HG03442 (cell line): ENCODE measurements around the gene UPK3A.
"Not testable (repeated sequence)": the region's sequence is repeated elsewhere in the genome, so short reads cannot be mapped to it uniquely, and the experiment has no call there.

Experiments
- ATAC-seq: cut with Tn5 transposase; IDR thresholded peaks from one replicate; pipeline ENCODE4 v1.9.1; 2021; ENCODE audit warnings: mild to moderate bottlenecking, moderate library complexity; ENCODE audit not compliant: unreplicated experiment

The UPK3A gene

GRCh38 chr22:45278125-45278524 lies 6.6 kb upstream of the UPK3A start:
- ATAC-seq = no peak

GRCh38 chr22:45280587-45280980 lies 4.2 kb upstream of the UPK3A start:
- ATAC-seq = no peak

- no peak for ATAC-seq
Measured at GRCh38 chr22:45281010-45281409, 3.7 kb upstream of the UPK3A start.

- ATAC-seq = no peak
Measured at GRCh38 chr22:45285263-45286058, 712 bp downstream of the UPK3A start.

- no peak for ATAC-seq
Measured at GRCh38 chr22:45286854-45287551, 2.3 kb downstream of the UPK3A start.

GRCh38 chr22:45290410-45290936 lies 5.7 kb downstream of the UPK3A start:
- no peak for ATAC-seq

GRCh38 chr22:45291061-45291930 lies 6.5 kb downstream of the UPK3A start:
- no peak for ATAC-seq

GRCh38 chr22:45291931-45292290 lies 7.2 kb downstream of the UPK3A start:
- ATAC-seq = no peak

- ATAC-seq = no peak
Measured at GRCh38 chr22:45292731-45293442, 8.1 kb downstream of the UPK3A start.

- no peak for ATAC-seq
Measured at GRCh38 chr22:45294030-45294429, 9.3 kb downstream of the UPK3A start.

- not testable (repeated sequence) for ATAC-seq
Measured at GRCh38 chr22:45295004-45295403, 10.3 kb downstream of the UPK3A start.

- no peak for ATAC-seq
Measured at GRCh38 chr22:45295492-45295891, 10.7 kb downstream of the UPK3A start.

- ATAC-seq = no peak
Measured at GRCh38 chr22:45296628-45297297, 12.0 kb downstream of the UPK3A start.

GRCh38 chr22:45298934-45299505 lies 14.3 kb downstream of the UPK3A start:
- no peak for ATAC-seq

- ATAC-seq = no peak
Measured at GRCh38 chr22:45302751-45303150, 18.0 kb downstream of the UPK3A start.

GRCh38 chr22:45303181-45303580 lies 18.4 kb downstream of the UPK3A start:
- ATAC-seq = no peak

GRCh38 chr22:45304971-45305370 lies 20.2 kb downstream of the UPK3A start:
- ATAC-seq = no peak

- no peak for ATAC-seq
Measured at GRCh38 chr22:45305456-45306075, 20.8 kb downstream of the UPK3A start.

GRCh38 chr22:45306139-45306538 lies 21.4 kb downstream of the UPK3A start:
- ATAC-seq = no peak
